DND-41 (cell line): ENCODE data around the gene SBF1.
"Not testable (repeated sequence)": the region's sequence is repeated elsewhere in the genome, so short reads cannot be mapped to it uniquely, and the experiment has no call there.

Source experiments
- ATAC-seq: fragments of 200-7000 bp; cut with Tn5 transposase; 3 replicates; pipeline ENCODE4 v1.9.1; 2021; ENCODE audit warnings: low read depth; ENCODE audit not compliant: insufficient read depth
- DNase-seq: peaks from one replicate; pipeline ENCODE4 v3.0.0-alpha.2; 2020
- H2AFZ ChIP-seq: 2 replicates; pipeline ENCODE4 v1.6.0; 2012; ENCODE audit warnings: low read depth, low read length
- H3K27ac ChIP-seq: 2 replicates; pipeline ENCODE4 v1.5.1; 2012; ENCODE audit warnings: low read length, inconsistent platforms
- H3K27me3 ChIP-seq: fragments of 200-600 bp; sonication (generic); 2 replicates; pipeline ENCODE4 v1.6.0; 2012; ENCODE audit warnings: low read length, mild to moderate bottlenecking, inconsistent platforms; ENCODE audit not compliant: insufficient read depth, poor library complexity
- H3K36me3 ChIP-seq: 2 replicates; pipeline ENCODE4 v1.5.1; 2012; ENCODE audit warnings: low read length, inconsistent platforms; ENCODE audit not compliant: insufficient read depth
- H3K4me1 ChIP-seq: 2 replicates; pipeline ENCODE4 v1.5.1; 2012; ENCODE audit warnings: mild to moderate bottlenecking, low read length; ENCODE audit not compliant: insufficient read depth
- H3K4me2 ChIP-seq: 2 replicates; pipeline ENCODE4 v1.6.0; 2012; ENCODE audit warnings: mild to moderate bottlenecking, moderate library complexity, low read length, inconsistent platforms; ENCODE audit not compliant: insufficient read depth
- H3K4me3 ChIP-seq, 2 experiments: fragments of 200-600 bp in 1 of 2; shearing (Covaris generic) in 1 of 2; 2 replicates each; pipeline ENCODE4 v1.5.1; 2012 to 2016; ENCODE audit warnings: inconsistent platforms in 2 of 2, low read length in 2 of 2, mild to moderate bottlenecking in 2 of 2, low read depth in 1 of 2, moderate library complexity in 1 of 2
- H3K79me2 ChIP-seq: 2 replicates; pipeline ENCODE4 v1.6.0; 2012; ENCODE audit warnings: low read length, inconsistent platforms; ENCODE audit not compliant: insufficient read depth
- H3K9ac ChIP-seq: 2 replicates; pipeline ENCODE4 v1.6.0; 2012; ENCODE audit warnings: low read depth, mild to moderate bottlenecking, inconsistent platforms, low read length, moderate library complexity
- H3K9me3 ChIP-seq: 2 replicates; pipeline ENCODE4 v1.5.1; 2012; ENCODE audit warnings: low read length, moderate library complexity, mild to moderate bottlenecking, inconsistent platforms; ENCODE audit not compliant: insufficient read depth, severe bottlenecking
- H4K20me1 ChIP-seq: 2 replicates; pipeline ENCODE4 v1.6.0; 2012; ENCODE audit warnings: low read length; ENCODE audit not compliant: insufficient read depth
- CTCF ChIP-seq: IDR thresholded peaks from 2 replicates; pipeline ENCODE4 v1.5.1; 2012; ENCODE audit warnings: borderline replicate concordance, low read length, moderate library complexity, mild to moderate bottlenecking; ENCODE audit not compliant: poor library complexity, severe bottlenecking; ENCODE audit errors: extremely low read depth
- EZH2 ChIP-seq: IDR thresholded peaks from 3 replicates; pipeline ENCODE4 v1.6.1; 2012; ENCODE audit warnings: borderline replicate concordance, low read depth, mild to moderate bottlenecking, moderate library complexity, low read length, inconsistent platforms; ENCODE audit not compliant: severe bottlenecking

The SBF1 gene

DNA sequence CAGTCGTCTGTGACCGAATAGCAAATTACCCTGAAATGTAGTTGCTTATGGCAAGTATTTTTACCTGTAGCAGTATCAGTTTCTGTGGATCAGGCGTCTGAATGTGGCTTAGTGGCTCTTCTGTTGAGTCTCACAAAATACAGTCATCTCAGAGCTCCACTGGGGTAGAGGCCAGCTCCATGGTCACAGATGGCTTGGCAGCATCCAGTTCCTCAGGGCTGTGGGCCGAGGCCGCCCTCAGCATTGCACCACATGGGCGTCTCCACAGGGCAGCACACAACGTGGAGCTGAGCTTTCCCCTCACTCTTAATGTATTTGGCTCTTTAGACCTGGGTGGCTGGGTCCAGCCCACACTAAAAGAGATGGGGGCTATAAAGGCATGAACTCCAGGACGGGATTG lies 57.8 kb downstream of the SBF1 start:
- TF ChIP-seq EZH2 = no peak
- TF ChIP-seq CTCF = no peak
- no peak overlapping the region for H3K27ac ChIP-seq
- H3K9ac ChIP-seq = no peak overlapping the region
- peaks cover 19% of the 10 kb centered on the region for H4K20me1 ChIP-seq
- H3K79me2 ChIP-seq = no peaks in the 10 kb centered on the region
- no peaks in the 10 kb centered on the region for H3K4me1 ChIP-seq
- H3K9me3 ChIP-seq = no peaks in the 10 kb centered on the region
- H3K4me2 ChIP-seq = no peak overlapping the region
- no peaks in the 10 kb centered on the region for H3K27me3 ChIP-seq
- no peak for DNase-seq
- H3K36me3 ChIP-seq = peaks cover 87% of the 10 kb centered on the region
- no peak for ATAC-seq
- H3K4me3 ChIP-seq = no peak overlapping the region
- H2AFZ ChIP-seq = no peak overlapping the region

- Histone ChIP-seq H3K79me2 (no peaks in the 10 kb centered on the region), H3K36me3 (peaks cover 88% of the 10 kb centered on the region), H3K4me2 (no peak overlapping the region), H3K4me3 (no peak overlapping the region), H3K4me1 (no peaks in the 10 kb centered on the region), H2AFZ (no peak overlapping the region), H3K9me3 (no peaks in the 10 kb centered on the region), H3K27me3 (no peaks in the 10 kb centered on the region), H4K20me1 (peaks cover 19% of the 10 kb centered on the region), H3K9ac (no peak overlapping the region), H3K27ac (no peak overlapping the region)
- ATAC-seq (no peak), DNase-seq (no peak)
- TF ChIP-seq CTCF (no peak), EZH2 (no peak)
Observed at GRCh38 chr22:50415426-50415825, 59.4 kb downstream of the SBF1 start.

GRCh38 chr22:50414476-50415248 lies 60.2 kb downstream of the SBF1 start:
- no peak for DNase-seq

DNA sequence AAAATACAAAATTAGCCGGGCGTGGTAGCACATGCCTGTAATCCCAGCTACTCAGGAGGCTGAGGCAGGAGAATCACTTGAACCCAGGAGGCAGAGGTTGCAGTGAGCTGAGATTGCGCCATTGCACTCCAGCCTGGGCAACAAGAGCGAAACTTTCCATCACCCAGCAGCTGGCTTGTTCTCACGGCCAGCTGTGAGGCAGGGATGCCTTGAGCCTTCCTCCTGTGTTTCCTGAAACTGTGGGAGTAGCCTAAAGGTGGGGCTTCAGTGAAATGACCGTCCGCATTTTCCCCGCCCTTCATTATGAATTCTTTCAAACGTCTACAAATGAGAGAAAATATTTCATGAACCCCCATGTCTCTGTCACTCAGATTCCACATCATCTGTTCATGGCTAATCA lies 65.9 kb downstream of the SBF1 start:
- not testable (repeated sequence) for H3K4me2 ChIP-seq, DNase-seq, H3K4me1 ChIP-seq, H2AFZ ChIP-seq, ATAC-seq, H3K9me3 ChIP-seq, H3K4me3 ChIP-seq, H3K9ac ChIP-seq, H3K79me2 ChIP-seq, H3K27ac ChIP-seq, H3K27me3 ChIP-seq
- H3K36me3 ChIP-seq = peaks cover 68% of the 10 kb centered on the region
- peaks cover 14% of the 10 kb centered on the region for H4K20me1 ChIP-seq

More at GRCh38 chr22:50414476-50415248, 60.2 kb downstream of the SBF1 start:
- Histone ChIP-seq H3K9ac (no peak overlapping the region), H3K27ac (no peak overlapping the region), H4K20me1 (peaks cover 19% of the 10 kb centered on the region), H3K4me2 (no peak overlapping the region), H3K27me3 (no peaks in the 10 kb centered on the region), H3K4me3 (no peak overlapping the region), H3K9me3 (no peaks in the 10 kb centered on the region), H3K36me3 (peaks cover 81% of the 10 kb centered on the region), H2AFZ (no peak overlapping the region), H3K79me2 (no peaks in the 10 kb centered on the region), H3K4me1 (no peaks in the 10 kb centered on the region)
- TF ChIP-seq CTCF (no peak), EZH2 (no peak)
- no peak for ATAC-seq
